ENCODE measurements around the gene THSD4. TPM values are rescaled to one million over a fixed set of nuclear protein-coding genes. Genes with fewer than 3 reads are reported as not detected.

THSD4 gene
- total RNA-seq, 1 donor from 2014 or later, result 2.7 TPM

GRCh38 chr15:71526060-71526820 lies 411.0 kb downstream of the THSD4 start:
- peak; percentile 27 for DNase-seq (ENCODE audit: low read depth)

GRCh38 chr15:71529361-71529760 lies 414.1 kb downstream of the THSD4 start:
- no peak for DNase-seq (ENCODE audit: low read depth)

- no peak for DNase-seq (ENCODE audit: low read depth)
Observed at GRCh38 chr15:71530116-71530515, 414.8 kb downstream of the THSD4 start.

- DNase-seq (ENCODE audit: low read depth), result no peak
Observed at GRCh38 chr15:71532994-71533393, 417.7 kb downstream of the THSD4 start.

- no peak for DNase-seq (ENCODE audit: low read depth)
Observed at GRCh38 chr15:71538181-71538580, 422.9 kb downstream of the THSD4 start.

- DNase-seq (ENCODE audit: low read depth), result no peak
Observed at GRCh38 chr15:71541746-71542145, 426.5 kb downstream of the THSD4 start.

GRCh38 chr15:71542836-71543235 lies 427.6 kb downstream of the THSD4 start:
- no peak for DNase-seq (ENCODE audit: low read depth)

- DNase-seq (ENCODE audit: low read depth), result no peak
Observed at GRCh38 chr15:71543413-71543812, 428.1 kb downstream of the THSD4 start.

GRCh38 chr15:71545223-71545760 lies 430.0 kb downstream of the THSD4 start:
- no peak for DNase-seq (ENCODE audit: low read depth)

- DNase-seq (ENCODE audit: low read depth), result no peak
Observed at GRCh38 chr15:71545923-71546322, 430.7 kb downstream of the THSD4 start.

- DNase-seq (ENCODE audit: low read depth), result peak; percentile 30
Observed at GRCh38 chr15:71547011-71547410, 431.7 kb downstream of the THSD4 start.

- no peak for DNase-seq (ENCODE audit: low read depth)
Observed at GRCh38 chr15:71548401-71548807, 433.1 kb downstream of the THSD4 start.

GRCh38 chr15:71549091-71549490 lies 433.8 kb downstream of the THSD4 start:
- DNase-seq (ENCODE audit: low read depth), result no peak

GRCh38 chr15:71549697-71550096 lies 434.4 kb downstream of the THSD4 start:
- DNase-seq (ENCODE audit: low read depth), result no peak

- DNase-seq (ENCODE audit: low read depth), result peak; percentile 76
Observed at GRCh38 chr15:71551566-71551965, 436.3 kb downstream of the THSD4 start.

- peak; percentile 66 for DNase-seq (ENCODE audit: low read depth)
Observed at GRCh38 chr15:71559098-71559497, 443.8 kb downstream of the THSD4 start.

- no peak for DNase-seq (ENCODE audit: low read depth)
Observed at GRCh38 chr15:71559616-71560015, 444.3 kb downstream of the THSD4 start.

GRCh38 chr15:71562251-71562650 lies 447.0 kb downstream of the THSD4 start:
- DNase-seq (ENCODE audit: low read depth), result no peak

- no peak for DNase-seq (ENCODE audit: low read depth)
Observed at GRCh38 chr15:71564217-71564616, 448.9 kb downstream of the THSD4 start.

- DNase-seq (ENCODE audit: low read depth), result no peak
Observed at GRCh38 chr15:71565006-71565405, 449.7 kb downstream of the THSD4 start.

GRCh38 chr15:71565631-71566160 lies 450.4 kb downstream of the THSD4 start:
- no peak for DNase-seq (ENCODE audit: low read depth)

- no peak for DNase-seq (ENCODE audit: low read depth)
Observed at GRCh38 chr15:71566226-71566625, 451.0 kb downstream of the THSD4 start.

GRCh38 chr15:71567173-71567572 lies 451.9 kb downstream of the THSD4 start:
- DNase-seq (ENCODE audit: low read depth), result no peak
